ENCODE results near the gene VTA1. TPM values are rescaled to one million over a fixed set of nuclear protein-coding genes. Genes with fewer than 3 reads are reported as not detected.
"Not testable (repeated sequence)": the region's sequence is repeated elsewhere in the genome, so short reads cannot be mapped to it uniquely, and the experiment has no call there.

Gene VTA1
- 37.1 and 44.8 TPM in 2 replicates for total RNA-seq

DNA sequence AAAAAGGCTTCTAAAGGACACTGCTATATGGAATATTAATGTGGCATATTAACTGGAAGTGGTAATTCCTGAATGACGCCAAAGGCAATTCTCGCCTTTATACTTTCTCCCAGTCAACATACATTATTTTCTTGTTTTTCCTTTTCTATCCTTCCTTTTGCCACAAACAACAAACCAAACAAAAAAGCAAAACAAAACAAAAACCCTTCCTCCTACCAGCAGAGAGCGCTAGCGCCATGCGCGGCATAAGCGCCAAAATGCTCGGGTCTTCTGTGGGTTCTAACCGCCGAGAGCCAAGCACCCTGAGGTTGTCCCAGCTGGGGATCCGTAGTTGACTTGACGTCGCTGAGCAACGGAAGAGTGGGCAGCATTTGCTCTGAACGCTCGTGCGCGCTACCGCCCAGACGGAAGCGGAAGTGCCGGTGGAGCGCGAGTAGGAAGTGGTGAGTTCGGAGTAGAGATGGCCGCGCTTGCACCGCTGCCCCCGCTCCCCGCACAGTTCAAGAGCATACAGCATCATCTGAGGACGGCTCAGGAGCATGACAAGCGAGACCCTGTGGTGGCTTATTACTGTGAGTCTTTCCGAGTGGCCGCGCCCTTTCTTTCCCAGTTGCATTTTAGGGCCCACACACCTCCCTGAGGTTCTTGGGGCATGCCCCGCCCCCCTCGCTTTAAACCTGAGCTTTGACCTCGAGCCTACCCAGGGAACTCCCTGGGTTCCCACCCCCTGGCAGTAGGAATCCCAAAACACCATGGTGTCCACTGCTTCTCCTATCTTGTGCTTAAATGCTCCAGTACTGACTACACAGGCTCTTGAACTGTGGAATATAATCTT is at the start of gene VTA1, which contains the start of gene NMBR:
Gene VTA1 (plus strand): TSS at position 436 of the 835 bp plus-strand sequence. CDS start 25 bp downstream, at position 461.
Gene NMBR (minus strand): TSS at position 295 of the 835 bp plus-strand sequence. CDS start 58,464 bp downstream, outside the sequence.
- H3K36me3 ChIP-seq (ENCODE audit: control insufficient read depth, insufficient read depth, low read length) = no peaks in the 10 kb centered on the region
- FAIRE-seq (peak; percentile 92), DNase-seq (ENCODE audit: low read depth) (peak; percentile 99)
- peak within 1 kb of the TSS; percentile 85 for H3K4me3 ChIP-seq (ENCODE audit: low read depth, low read length)
- TF ChIP-seq CTCF (IDR thresholded peaks at IDR 0.05; ENCODE audit: insufficient read depth, low read length, severe bottlenecking) = peak; percentile 93
- no peaks in the 10 kb centered on the region for H3K27me3 ChIP-seq (ENCODE audit: control insufficient read depth, insufficient read depth, low read length)

DNA sequence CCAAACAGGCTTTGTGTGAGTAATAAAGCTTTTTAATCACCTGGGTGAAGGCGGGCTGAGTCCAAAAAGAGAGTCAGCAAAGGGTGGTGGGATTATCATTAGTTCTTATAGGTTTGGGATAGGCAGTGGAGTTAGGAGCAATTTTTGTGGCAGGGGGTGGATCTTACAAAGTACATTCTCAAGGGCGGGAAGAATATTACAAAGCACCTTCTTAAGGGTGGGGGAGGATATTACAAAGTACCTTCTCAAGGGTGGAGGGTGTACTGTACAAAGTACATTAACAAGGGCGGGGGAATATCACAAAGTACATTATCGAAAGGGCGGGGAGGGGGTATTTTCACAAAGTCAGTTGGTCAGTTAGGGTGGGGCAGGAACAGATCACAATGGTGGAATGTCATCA is 42.2 kb upstream of the VTA1 start:
- not testable (repeated sequence) for DNase-seq (ENCODE audit: low read depth); FAIRE-seq; H3K4me3 ChIP-seq (ENCODE audit: low read depth, low read length); H3K36me3 ChIP-seq (ENCODE audit: control insufficient read depth, insufficient read depth, low read length); H3K27me3 ChIP-seq (ENCODE audit: control insufficient read depth, insufficient read depth, low read length)

DNA sequence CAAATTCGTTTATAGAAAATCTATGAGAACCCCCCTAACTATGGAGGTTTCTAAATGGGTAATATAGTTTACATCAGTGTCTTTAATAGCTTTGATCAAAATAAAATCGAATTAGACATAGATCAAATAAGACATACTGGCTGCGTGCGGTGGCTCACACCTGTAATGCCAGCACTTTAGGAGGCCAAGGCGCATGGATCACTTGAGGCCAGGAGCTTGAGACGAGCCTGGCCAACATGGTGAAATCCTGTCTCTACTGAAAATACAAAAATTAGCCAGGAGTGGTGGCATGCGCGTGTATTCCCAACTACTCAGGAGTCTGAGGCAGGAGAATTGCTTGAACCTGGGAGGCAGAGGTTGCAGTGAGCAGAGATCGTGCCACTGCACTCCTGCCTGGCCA is 36.2 kb upstream of the VTA1 start:
- not testable (repeated sequence) for H3K36me3 ChIP-seq (ENCODE audit: control insufficient read depth, insufficient read depth, low read length); H3K27me3 ChIP-seq (ENCODE audit: control insufficient read depth, insufficient read depth, low read length); H3K4me3 ChIP-seq (ENCODE audit: low read depth, low read length); DNase-seq (ENCODE audit: low read depth); FAIRE-seq

- peak; percentile 55 for TF ChIP-seq CTCF (IDR thresholded peaks at IDR 0.05; ENCODE audit: insufficient read depth, low read length, severe bottlenecking)
- DNase-seq (ENCODE audit: low read depth) = peak; percentile 67
- FAIRE-seq = no peak
- no peaks in the 10 kb centered on the region for H3K27me3 ChIP-seq (ENCODE audit: control insufficient read depth, insufficient read depth, low read length)
- no peak overlapping the region for H3K4me3 ChIP-seq (ENCODE audit: low read depth, low read length)
- H3K36me3 ChIP-seq (ENCODE audit: control insufficient read depth, insufficient read depth, low read length) = no peaks in the 10 kb centered on the region
Observed at GRCh38 chr6:142112451-142113061, 34.5 kb upstream of the VTA1 start.

- no peaks in the 10 kb centered on the region for H3K36me3 ChIP-seq (ENCODE audit: control insufficient read depth, insufficient read depth, low read length)
- H3K27me3 ChIP-seq (ENCODE audit: control insufficient read depth, insufficient read depth, low read length) = no peaks in the 10 kb centered on the region
- no peak for DNase-seq (ENCODE audit: low read depth)
- no peak overlapping the region for H3K4me3 ChIP-seq (ENCODE audit: low read depth, low read length)
- no peak for TF ChIP-seq CTCF (IDR thresholded peaks at IDR 0.05; ENCODE audit: insufficient read depth, low read length, severe bottlenecking)
- no peak for FAIRE-seq
Observed at GRCh38 chr6:142117366-142117765, 29.7 kb upstream of the VTA1 start.

DNA sequence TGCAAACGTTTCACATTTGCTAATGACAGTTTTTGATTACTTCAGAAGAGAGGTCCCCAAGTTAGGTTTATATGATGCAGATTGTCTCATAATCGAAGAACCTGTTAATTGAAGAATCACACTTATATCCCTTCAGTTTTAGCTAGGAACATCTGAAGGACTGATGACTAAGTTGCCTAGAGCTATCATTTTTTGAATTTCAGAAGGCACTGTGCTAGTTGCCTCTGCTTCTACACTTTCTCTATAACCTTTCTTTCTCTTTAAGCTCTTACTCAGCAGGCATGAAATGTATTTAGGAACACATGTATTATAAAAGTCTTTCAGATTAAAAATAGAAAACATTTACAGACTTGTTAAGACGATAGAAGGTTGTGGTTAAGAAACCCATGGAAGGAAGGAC is 28.7 kb upstream of the VTA1 start:
- FAIRE-seq = no peak
- no peaks in the 10 kb centered on the region for H3K27me3 ChIP-seq (ENCODE audit: control insufficient read depth, insufficient read depth, low read length)
- H3K36me3 ChIP-seq (ENCODE audit: control insufficient read depth, insufficient read depth, low read length) = no peaks in the 10 kb centered on the region
- DNase-seq (ENCODE audit: low read depth) = peak; percentile 13
- no peak overlapping the region for H3K4me3 ChIP-seq (ENCODE audit: low read depth, low read length)
- TF ChIP-seq CTCF (IDR thresholded peaks at IDR 0.05; ENCODE audit: insufficient read depth, low read length, severe bottlenecking) = no peak

Data from bronchial epithelial cell (primary cell).